Caco-2 (cell line): Measurements from ENCODE around the gene NKD1. TPM values are rescaled to one million over a fixed set of nuclear protein-coding genes. Genes with fewer than 3 reads are reported as not detected.

ENCODE experiments used
- BruUV-seq: library from RNA; stranded (reverse); fragments of 400-500 nt; replicated peaks from 2 replicates; lab custom pipeline; 2021; lab: Mats Ljungman, UMichigan
- CTCF ChIA-PET: fragments of 300-600 bp; sonication (Branson Sonifier 250); formaldehyde crosslinking; loops from one replicate; lab custom pipeline; 2022; ENCODE audit warnings: antibody characterized with exemption; lab: Charles Lee
- POLR2A ChIA-PET: fragments of 300-600 bp; sonication (Branson Sonifier 250); formaldehyde crosslinking; loops from one replicate; lab custom pipeline; 2022; ENCODE audit warnings: antibody characterized with exemption; lab: Charles Lee
- DNase-seq, 2 experiments: peaks; one replicate each; pipeline versions ENCODE4 v3.0.0 to v3.0.0-alpha.2; 2020 to 2022
- H3K27me3 ChIP-seq: replicated peaks from 2 replicates; pipeline ENCODE4 v1.6.0; 2011; ENCODE audit warnings: low read length; ENCODE audit not compliant: control insufficient read depth, insufficient read depth
- H3K36me3 ChIP-seq: 2 replicates; pipeline ENCODE4 v1.5.1; 2011; ENCODE audit warnings: low read length; ENCODE audit not compliant: control insufficient read depth, insufficient read depth
- H3K4me1 ChIP-seq: fragments of 250-450 bp; sonication (Bioruptor Pico); 2 replicates; pipeline ENCODE4 v1.5.1; 2020; ENCODE audit warnings: mild to moderate bottlenecking
- H3K4me3 ChIP-seq: 2 replicates; pipeline ENCODE4 v1.5.1; 2011; ENCODE audit warnings: low read depth, mild to moderate bottlenecking, control low read depth, low read length
- H3K9me3 ChIP-seq: fragments of 250-450 bp; sonication (Bioruptor Pico); 2 replicates; pipeline ENCODE4 v1.5.1; 2020; ENCODE audit warnings: mild to moderate bottlenecking, moderate library complexity
- H3K27ac Mint-ChIP-seq: one replicate; pipeline ENCODE4 v1.8.0; 2022; ENCODE audit warnings: mixed read lengths; ENCODE audit not compliant: unreplicated experiment
- H3K27me3 Mint-ChIP-seq: one replicate; pipeline ENCODE4 v1.8.0; 2022; ENCODE audit warnings: mixed read lengths; ENCODE audit not compliant: insufficient read depth, unreplicated experiment
- H3K36me3 Mint-ChIP-seq: one replicate; pipeline ENCODE4 v1.8.0; 2022; ENCODE audit warnings: mild to moderate bottlenecking, mixed read lengths; ENCODE audit not compliant: insufficient read depth, unreplicated experiment
- H3K4me1 Mint-ChIP-seq: one replicate; pipeline ENCODE4 v1.8.0; 2022; ENCODE audit warnings: low read depth, mixed read lengths; ENCODE audit not compliant: unreplicated experiment
- H3K4me3 Mint-ChIP-seq: one replicate; pipeline ENCODE4 v1.8.0; 2022; ENCODE audit warnings: mild to moderate bottlenecking, moderate library complexity, mixed read lengths; ENCODE audit not compliant: unreplicated experiment
- H3K9me3 Mint-ChIP-seq: one replicate; pipeline ENCODE4 v1.8.0; 2022; ENCODE audit warnings: mixed read lengths; ENCODE audit not compliant: unreplicated experiment
- intact Hi-C: fragments of 100-400 bp; cut with micrococcal nuclease; formaldehyde crosslinking; loops from one replicate; pipeline ENCODE4 v1.10.0; 2022; ENCODE audit not compliant: unreplicated experiment
- total RNA-seq: library from RNA; stranded (reverse); gene quantifications from 2 replicates; pipeline ENCODE4 v1.2.3, GENCODE V29; 2022
- TF ChIP-seq, protein P1 (sequence below), 2 experiments: fragments of 200-600 bp in 1 of 2; IDR thresholded peaks; 1 replicate in 1 of 2; 2 replicates in 1 of 2; pipeline versions ENCODE4 v1.5.1 to v1.8.0; 2011 to 2022; ENCODE audit warnings: antibody characterized with exemption in 1 of 2, control low read depth in 1 of 2, inconsistent platforms in 1 of 2, low read depth in 1 of 2, low read length in 1 of 2, mild to moderate bottlenecking in 1 of 2, moderate library complexity in 1 of 2; ENCODE audit not compliant: insufficient read depth in 1 of 2, severe bottlenecking in 1 of 2, unreplicated experiment in 1 of 2

Gene NKD1
- total RNA-seq, 1 experiment from 2014 or later = 54.9 TPM

DNA sequence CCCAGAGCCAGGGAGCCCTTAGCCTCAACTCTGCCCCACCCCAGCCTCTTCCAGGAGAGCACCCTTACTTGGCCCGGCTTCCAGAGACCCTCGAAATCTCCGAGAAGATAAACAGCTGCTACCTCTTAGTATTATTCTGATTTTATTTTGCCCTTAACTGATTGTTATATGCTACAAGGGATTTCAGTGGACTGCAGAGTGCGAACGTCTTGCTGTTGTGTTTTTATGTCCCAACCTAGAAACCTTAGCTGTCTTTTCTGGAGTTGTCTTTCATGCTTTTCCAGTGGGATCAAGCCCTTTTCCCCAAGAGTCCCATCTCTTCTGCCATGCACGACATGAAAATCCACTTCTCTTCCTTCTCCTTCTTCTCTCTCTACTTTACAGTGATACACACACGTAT is 85.9 kb downstream of the NKD1 start:
- CTCF ChIA-PET = no interaction called here
- H3K9me3 Mint-ChIP-seq = no peaks in the 10 kb centered on the region
- no peaks in the 10 kb centered on the region for H3K27me3 Mint-ChIP-seq
- Histone ChIP-seq H3K9me3 (no peaks in the 10 kb centered on the region), H3K27me3 (no peaks in the 10 kb centered on the region), H3K4me1 (no peaks in the 10 kb centered on the region), H3K4me3 (no peak overlapping the region), H3K36me3 (no peaks in the 10 kb centered on the region)
- no peak overlapping the region for H3K27ac Mint-ChIP-seq
- H3K4me1 Mint-ChIP-seq = no peaks in the 10 kb centered on the region
- peaks cover 10% of the 10 kb centered on the region for H3K36me3 Mint-ChIP-seq
- intact Hi-C loops = no loop called here
- POLR2A ChIA-PET = no interaction called here
- TF ChIP-seq, protein P1, sequence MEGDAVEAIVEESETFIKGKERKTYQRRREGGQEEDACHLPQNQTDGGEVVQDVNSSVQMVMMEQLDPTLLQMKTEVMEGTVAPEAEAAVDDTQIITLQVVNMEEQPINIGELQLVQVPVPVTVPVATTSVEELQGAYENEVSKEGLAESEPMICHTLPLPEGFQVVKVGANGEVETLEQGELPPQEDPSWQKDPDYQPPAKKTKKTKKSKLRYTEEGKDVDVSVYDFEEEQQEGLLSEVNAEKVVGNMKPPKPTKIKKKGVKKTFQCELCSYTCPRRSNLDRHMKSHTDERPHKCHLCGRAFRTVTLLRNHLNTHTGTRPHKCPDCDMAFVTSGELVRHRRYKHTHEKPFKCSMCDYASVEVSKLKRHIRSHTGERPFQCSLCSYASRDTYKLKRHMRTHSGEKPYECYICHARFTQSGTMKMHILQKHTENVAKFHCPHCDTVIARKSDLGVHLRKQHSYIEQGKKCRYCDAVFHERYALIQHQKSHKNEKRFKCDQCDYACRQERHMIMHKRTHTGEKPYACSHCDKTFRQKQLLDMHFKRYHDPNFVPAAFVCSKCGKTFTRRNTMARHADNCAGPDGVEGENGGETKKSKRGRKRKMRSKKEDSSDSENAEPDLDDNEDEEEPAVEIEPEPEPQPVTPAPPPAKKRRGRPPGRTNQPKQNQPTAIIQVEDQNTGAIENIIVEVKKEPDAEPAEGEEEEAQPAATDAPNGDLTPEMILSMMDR (IDR thresholded peaks at IDR 0.05; ENCODE audit: insufficient read depth in 1 of 2, low read depth in 1 of 2, low read length in 1 of 2, severe bottlenecking in 1 of 2, unreplicated experiment in 1 of 2) = no peak
- no peak overlapping the region for H3K4me3 Mint-ChIP-seq
- DNase-seq = no peak
- BruUV-seq = no TSS peak

DNA sequence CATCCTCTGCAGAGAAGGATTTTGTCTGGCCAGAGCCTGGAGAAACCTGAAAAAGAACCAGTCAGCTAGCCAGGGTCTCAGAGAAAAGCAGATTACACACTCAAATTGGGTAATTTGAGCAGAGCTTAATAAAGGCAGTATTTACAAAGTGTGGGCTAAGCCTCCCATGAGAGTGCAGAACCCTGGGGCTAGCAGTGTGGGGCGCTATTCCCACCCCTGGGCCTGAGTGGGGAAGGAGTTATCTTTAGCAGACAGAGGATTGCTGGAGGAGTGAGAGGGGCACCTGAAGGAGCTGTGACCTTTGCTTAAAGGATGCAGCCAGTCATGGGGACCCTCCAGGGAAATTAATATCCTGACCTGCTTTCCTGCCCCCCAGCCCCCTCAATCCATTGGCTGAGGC is 86.8 kb downstream of the NKD1 start:
- ChIA-PET POLR2A (no interaction called here), CTCF (interaction anchor here (1.0 to 1.4 kb wide), 2 partner anchors 30 to 87 kb away, joined by 4 read pairs; partner anchors contain the start of gene NKD1)
- no peaks in the 10 kb centered on the region for H3K9me3 Mint-ChIP-seq

DNA sequence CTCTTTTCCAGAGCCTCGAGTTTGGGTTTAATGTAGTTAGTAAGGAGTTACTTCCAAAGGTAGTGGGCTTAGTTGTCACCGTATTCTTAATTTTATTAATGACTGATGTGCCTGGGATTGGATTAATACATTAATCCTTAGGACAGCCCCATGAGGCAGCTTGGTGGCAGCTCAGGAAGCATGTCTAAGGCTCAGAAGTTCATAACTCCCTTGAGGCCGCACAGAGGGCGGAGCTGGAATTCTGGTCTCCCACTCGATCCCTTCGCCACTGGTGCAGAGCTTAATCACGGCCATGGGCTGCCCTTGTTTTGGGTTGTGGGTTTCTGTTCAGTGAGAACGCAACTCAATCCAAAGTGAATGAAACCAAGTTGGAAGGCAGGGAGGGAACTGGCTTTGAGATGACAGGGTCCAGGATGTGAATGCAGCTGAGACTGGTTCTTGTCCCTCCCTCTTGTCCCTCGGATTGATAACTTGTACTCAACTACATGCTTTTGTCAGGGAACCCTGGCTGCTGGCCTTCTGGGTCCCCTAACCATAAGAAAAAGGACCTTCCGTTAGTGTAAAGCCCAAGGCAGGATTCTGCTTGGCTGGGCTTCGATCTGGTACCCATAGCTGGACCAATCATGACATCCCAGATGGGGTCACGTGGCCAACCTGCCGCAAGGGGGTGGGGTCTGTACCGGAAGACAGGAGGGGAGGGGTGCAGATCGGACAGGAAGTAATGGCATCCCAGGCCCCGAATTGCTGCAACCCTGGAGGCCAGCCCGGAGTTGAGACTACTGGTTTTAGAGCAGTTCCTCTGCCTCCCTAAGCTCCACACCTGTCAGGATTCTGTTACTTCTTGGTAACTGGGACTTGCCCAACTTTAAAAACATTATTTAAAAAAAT is 87.6 kb downstream of the NKD1 start:
- ChIA-PET POLR2A (no interaction called here), CTCF (interaction anchor here (1.0 to 1.4 kb wide), 2 partner anchors 30 to 88 kb away, joined by 4 read pairs; partner anchors contain the start of gene NKD1)
- TF ChIP-seq, protein P1 (IDR thresholded peaks at IDR 0.05; ENCODE audit: insufficient read depth in 1 of 2, low read depth in 1 of 2, low read length in 1 of 2, severe bottlenecking in 1 of 2, unreplicated experiment in 1 of 2) = no peak
- BruUV-seq = no TSS peak
- Histone ChIP-seq H3K4me3 (no peak overlapping the region), H3K27me3 (no peaks in the 10 kb centered on the region), H3K36me3 (no peaks in the 10 kb centered on the region), H3K4me1 (no peaks in the 10 kb centered on the region), H3K9me3 (no peaks in the 10 kb centered on the region)
- Mint-ChIP-seq H3K4me3 (no peak overlapping the region), H3K4me1 (no peaks in the 10 kb centered on the region), H3K27ac (no peak overlapping the region), H3K27me3 (no peaks in the 10 kb centered on the region), H3K36me3 (peaks cover 16% of the 10 kb centered on the region), H3K9me3 (no peaks in the 10 kb centered on the region)
- DNase-seq = no peak
- intact Hi-C loops = no loop called here

More for the DNA sequence above, 86.8 kb downstream of the NKD1 start:
- Mint-ChIP-seq H3K36me3 (peaks cover 13% of the 10 kb centered on the region), H3K4me1 (no peaks in the 10 kb centered on the region), H3K27me3 (no peaks in the 10 kb centered on the region), H3K27ac (no peak overlapping the region), H3K4me3 (no peak overlapping the region)
- intact Hi-C loops = no loop called here
- DNase-seq = no peak
- BruUV-seq = no TSS peak
- Histone ChIP-seq H3K4me3 (no peak overlapping the region), H3K9me3 (no peaks in the 10 kb centered on the region), H3K27me3 (no peaks in the 10 kb centered on the region), H3K36me3 (no peaks in the 10 kb centered on the region), H3K4me1 (no peaks in the 10 kb centered on the region)
- TF ChIP-seq, protein P1 (IDR thresholded peaks at IDR 0.05; ENCODE audit: insufficient read depth in 1 of 2, low read depth in 1 of 2, low read length in 1 of 2, severe bottlenecking in 1 of 2, unreplicated experiment in 1 of 2) = no peak
